GM12874 (cell line): ENCODE results near the gene COL4A2.

Source experiments
- TF ChIP-seq, protein P1 (sequence below): IDR thresholded peaks from 2 replicates; pipeline ENCODE4 v1.5.1; 2011; ENCODE audit warnings: low read depth, mild to moderate bottlenecking, control low read depth, low read length, moderate library complexity; ENCODE audit not compliant: insufficient read depth

The COL4A2 gene

DNA sequence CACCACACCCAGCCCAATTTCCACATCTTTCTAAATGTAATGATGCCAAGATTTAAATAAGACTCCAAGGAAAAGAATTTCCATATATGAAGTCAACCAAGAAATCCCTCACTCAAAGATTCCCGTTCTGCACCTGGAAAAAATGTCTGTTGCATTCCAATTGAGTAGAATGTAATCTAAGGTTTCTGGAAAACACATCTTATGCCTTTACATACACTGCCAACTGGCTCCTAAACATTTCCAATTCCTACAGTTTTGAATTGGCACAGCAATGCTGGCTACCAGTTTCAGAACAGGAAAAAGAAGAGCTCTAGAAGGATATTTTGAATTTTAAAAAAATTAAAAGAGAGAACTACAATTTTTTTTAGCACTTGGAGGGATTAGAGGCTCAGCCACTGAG, 43.0 kb downstream of the COL4A2 start:
- TF ChIP-seq, protein P1, sequence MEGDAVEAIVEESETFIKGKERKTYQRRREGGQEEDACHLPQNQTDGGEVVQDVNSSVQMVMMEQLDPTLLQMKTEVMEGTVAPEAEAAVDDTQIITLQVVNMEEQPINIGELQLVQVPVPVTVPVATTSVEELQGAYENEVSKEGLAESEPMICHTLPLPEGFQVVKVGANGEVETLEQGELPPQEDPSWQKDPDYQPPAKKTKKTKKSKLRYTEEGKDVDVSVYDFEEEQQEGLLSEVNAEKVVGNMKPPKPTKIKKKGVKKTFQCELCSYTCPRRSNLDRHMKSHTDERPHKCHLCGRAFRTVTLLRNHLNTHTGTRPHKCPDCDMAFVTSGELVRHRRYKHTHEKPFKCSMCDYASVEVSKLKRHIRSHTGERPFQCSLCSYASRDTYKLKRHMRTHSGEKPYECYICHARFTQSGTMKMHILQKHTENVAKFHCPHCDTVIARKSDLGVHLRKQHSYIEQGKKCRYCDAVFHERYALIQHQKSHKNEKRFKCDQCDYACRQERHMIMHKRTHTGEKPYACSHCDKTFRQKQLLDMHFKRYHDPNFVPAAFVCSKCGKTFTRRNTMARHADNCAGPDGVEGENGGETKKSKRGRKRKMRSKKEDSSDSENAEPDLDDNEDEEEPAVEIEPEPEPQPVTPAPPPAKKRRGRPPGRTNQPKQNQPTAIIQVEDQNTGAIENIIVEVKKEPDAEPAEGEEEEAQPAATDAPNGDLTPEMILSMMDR: no peak

DNA sequence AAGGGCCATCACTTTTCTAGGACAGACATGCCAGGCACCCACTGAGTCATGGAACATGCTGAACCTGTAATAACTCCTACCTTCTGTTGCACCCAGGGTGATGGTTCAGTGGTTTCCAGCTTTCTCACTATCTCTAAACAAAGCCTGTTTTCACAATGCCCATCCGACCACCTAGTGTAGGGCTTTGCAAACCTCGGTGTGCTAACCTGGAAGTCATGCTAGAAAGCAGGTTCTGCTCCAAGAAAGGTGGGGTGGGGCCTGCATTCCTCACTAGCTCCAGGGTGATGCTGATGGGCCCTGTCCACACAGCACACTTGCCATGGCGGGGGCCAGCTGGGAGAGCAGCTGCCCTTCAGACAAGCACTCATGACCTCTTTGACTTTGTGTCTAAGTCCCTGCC, 43.4 kb downstream of the COL4A2 start:
- TF ChIP-seq, protein P1: no peak

DNA sequence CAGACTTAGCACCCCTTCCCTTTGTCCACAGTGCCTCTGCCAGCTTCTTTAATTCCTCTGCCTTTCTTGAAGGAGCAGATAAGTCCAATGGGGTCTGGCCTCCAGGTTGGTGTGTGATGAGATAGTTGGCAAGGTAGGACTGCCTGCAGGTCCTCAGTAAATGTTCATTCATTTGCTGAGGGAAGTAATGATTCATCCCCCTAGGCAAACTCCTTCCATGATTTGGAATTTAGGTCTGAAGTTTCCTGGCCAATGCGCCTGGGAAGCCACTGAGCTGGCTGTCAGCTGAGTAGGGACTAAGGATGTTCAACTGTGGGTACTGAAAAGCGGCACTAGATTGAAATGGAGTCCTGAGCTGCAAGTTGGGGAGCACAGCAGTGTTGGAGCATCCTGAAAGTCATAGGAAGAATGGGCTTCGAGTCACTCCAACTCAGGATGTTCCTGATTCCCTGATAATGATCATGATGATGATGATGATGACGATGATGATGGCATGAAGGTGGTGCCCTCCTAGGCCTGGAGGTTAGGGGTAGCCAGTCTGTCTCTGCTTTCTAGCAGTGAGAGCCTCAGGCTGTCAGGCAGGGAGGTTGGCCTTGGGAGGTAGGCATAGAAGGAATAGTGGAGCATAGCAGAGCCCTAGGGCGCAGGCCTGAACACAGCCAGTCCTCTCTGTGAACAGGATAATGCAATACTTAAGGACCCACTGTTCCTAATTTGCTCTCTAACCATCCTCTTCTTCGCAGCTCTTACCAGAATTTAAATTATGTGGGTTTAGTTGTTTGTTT, 44.7 kb downstream of the COL4A2 start:
- TF ChIP-seq, protein P1: no peak

DNA sequence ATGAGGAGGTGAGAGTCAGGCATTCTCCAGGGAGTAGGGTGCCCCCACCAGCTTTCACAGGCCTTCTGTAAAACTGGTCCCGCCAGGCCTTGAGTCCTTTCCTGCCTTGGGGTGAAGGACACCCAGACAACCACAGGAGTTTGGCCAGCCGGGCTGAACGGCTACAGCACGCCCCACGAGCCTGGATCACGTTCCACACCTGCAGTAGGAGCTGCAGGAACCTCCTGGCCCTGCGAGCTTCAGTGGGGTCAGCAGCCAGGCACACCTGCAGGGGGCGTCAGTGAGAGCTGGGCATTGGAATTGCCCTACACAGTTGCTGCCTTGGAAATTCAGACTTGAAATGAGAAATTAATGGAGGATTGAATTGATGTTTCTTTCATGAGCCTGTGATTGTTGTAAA, 45.7 kb downstream of the COL4A2 start:
- TF ChIP-seq, protein P1: 0 out of 2 replicates have a peak, but pooled peaks have one; percentile 29

DNA sequence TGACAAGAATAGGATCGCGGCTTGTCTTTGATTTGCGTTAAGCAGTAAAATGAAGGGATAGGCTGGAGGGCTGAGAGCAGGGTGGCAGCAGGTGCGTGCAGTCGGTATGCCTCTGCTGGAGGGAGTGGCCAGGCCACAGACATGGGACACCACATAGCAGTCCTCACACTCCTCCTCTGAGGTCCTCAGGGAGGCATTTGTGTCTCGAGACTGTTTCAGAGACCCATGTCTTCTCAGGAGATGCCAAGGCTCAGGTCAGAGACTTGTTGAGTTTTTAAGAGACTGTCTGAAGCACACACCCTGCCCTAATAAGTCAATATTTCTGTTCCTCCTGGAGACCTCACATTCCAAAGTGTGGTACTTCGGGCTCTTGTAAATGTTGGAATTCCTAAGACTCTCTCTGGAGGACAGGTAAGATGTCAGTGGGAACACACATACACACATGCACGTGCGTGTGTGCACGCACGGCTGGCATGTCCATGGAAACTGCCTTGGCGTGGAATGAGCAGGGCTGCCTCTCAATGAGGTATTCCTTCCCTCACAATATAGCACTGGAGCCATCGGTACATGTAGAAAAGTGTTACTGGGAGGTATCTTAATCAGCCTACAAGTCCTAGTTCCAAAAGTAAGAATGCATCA, 46.4 kb downstream of the COL4A2 start:
- TF ChIP-seq, protein P1: no peak

DNA sequence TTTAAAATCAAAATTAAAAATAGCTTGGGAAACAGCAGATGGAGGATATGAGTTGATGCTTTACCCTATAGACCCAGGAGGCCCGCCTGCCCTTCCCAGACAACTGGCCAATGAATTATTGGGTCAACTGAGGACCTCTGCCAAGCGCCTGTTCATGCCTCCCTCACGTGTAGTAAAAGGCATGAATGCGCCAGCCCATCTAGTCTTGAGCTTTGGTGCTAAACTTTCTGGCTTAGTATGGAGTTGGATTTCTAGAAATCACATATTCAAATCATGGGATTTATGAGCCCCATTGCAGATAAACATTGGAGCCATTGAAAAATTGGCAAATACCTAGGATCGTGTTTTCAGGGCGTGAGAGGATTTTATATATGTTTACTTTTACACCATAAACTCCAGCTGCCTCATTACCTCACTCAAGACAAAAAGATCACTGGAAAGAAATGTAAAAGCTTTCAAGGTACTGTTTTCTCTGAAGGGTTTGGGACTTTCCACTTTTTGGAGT, 47.1 kb downstream of the COL4A2 start:
- TF ChIP-seq, protein P1: no peak

DNA sequence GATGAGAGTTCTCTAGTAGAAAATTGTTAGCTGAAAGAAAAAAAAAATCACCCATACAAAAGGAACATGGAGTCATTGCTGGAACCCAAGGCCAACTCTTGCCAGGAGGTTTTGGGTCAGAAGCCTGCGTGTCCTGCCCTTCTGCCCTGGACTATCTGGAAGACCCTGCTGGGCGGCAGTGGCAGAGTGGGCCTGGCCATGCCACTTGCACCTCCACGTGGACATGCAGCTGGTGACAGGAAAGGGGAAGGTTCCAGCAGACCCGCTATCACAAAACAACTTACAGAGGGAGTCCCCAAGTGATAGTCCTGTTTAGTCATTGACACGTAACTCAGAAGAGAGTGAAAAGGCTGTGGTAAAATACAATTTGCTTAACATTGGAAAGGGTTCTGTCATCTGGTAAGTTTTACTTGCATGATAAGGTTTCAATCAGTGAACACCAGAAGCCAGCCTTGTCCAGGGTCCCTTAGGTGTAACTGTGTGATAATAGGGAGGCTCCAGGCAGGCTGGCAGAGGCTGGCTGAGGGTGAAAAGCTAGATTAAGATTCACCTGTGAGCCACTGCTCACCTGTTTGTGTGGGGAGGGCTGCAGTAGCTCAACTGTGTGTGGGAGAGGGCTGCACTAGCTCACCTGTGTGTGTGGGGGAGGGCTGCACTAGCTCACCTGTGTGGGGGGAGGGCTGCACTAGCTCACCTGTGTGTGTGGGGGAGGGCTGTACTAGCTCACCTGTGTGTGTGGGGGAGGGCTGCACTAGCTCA, 47.8 kb downstream of the COL4A2 start:
- TF ChIP-seq, protein P1: no peak
